ENCODE data around the gene RASL10B.

The RASL10B gene

GRCh38 chr17:35766489-35766877, 35.0 kb downstream of the RASL10B start:
- DNase-seq: no peak

- DNase-seq: no peak
Observed at GRCh38 chr17:35766903-35767510, 35.6 kb downstream of the RASL10B start.

- DNase-seq: no peak
Observed at GRCh38 chr17:35768797-35769196, 37.4 kb downstream of the RASL10B start.

GRCh38 chr17:35769895-35770486, 38.6 kb downstream of the RASL10B start:
- no peak for DNase-seq

GRCh38 chr17:35773129-35773528, 41.7 kb downstream of the RASL10B start:
- no peak for DNase-seq

DNA sequence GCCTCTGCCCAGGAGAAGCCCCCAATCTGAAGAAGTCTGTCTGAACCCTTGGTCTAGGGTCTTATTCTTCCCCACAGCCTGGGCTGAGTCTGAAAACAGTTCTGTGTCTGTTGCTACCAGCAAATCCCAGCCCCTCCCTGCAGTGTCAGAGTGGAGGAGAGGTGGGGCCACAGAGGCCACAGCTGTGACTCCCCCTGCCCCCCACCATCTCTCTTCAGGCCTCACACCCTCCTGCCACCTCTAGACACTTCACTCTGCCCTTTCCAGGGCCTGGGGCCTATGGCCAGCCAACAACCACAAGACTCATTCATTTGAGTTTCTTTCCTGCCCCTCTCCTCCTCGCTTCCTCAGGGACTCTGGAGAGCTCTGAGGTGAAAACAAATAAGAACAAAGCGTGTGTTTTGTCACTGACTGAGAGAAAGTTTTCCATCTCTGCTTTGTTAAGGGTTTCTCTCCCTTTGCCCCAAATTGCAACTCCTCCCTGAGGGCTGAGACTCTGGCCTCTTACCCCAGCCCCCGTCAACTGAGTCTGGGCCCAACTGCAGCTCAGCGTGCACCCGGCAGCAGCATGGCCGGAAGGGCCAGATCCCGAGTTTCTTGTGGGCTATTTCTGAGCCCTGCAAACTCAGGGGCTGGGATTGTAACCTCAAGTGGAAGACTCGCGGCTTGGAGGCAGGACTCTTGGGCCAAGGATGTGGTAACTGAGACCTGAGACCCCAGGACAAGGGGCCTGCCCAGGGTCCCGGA, 42.4 kb downstream of the RASL10B start:
- peak; percentile 52 for DNase-seq

GRCh38 chr17:35774499-35774898, 43.1 kb downstream of the RASL10B start:
- peak; percentile 68 for DNase-seq

GRCh38 chr17:35775039-35775438, 43.6 kb downstream of the RASL10B start:
- DNase-seq: no peak

GRCh38 chr17:35775583-35775982, 44.1 kb downstream of the RASL10B start:
- DNase-seq: no peak

- no peak for DNase-seq
Observed at GRCh38 chr17:35778641-35779196, 47.3 kb downstream of the RASL10B start.

DNA sequence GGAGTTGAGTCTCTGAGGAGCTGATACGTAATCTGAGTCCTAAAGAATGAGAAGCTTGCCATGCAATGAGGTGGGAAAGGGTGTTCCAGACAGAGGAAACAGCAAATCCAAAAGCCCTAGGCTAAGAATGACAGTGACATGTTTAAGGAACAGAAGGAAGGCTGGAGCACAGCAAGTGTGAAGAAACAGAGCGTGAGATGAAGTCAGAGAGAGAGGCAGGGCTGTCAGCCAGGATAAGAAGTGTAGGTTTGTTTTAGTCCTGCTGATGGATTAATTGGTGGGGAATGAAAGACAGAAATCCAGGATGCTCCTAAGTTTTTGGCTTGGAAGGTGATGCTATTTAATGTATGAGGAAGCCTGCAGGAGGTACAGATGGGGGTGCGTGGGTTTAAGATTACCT, 49.5 kb downstream of the RASL10B start:
- no peak for DNase-seq

DNA sequence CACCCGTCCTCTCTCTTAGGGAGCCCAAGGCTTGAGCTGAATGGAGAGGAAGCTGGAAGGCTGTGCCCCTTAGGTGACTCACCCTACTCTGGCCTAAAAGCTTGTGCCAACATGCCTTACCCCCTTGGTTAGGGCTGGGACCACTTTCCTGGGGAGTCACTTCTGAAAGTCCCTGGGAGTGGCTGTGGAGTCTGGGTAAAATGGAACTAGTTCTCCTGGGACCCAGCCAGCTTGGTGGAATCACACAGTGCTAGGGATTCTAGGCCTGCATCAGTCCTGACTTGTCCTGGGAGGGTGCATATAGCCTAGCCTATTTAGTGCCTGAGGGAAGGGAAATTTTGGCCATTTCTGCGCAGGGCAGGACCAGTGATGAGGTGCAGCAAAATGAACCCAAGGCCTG, 53.5 kb downstream of the RASL10B start:
- DNase-seq: no peak

DNA sequence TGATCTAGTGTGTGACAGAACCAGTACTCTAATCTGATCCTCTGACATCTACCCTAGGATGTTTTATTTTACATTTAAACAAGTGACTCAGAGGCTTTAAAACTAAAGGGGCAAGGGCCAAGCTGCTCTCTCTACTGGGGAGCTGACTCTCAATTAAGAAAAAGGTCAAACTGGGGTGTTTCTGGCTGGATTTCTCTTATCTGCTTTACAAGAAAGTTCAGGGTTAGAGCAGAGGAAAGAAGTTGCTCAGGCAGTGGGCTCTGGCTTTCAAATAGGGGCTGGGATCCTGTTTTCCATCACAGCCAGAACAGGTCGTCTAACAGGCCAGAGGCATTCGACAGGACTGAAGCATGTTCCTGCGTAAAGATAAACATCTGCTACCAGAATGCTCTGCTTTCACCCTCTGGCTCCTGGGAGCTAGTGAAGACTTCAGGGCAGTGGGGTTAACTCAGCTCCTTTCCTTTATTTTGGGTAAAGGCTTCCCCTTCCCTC, 55.5 kb downstream of the RASL10B start:
- no peak for DNase-seq

DNA sequence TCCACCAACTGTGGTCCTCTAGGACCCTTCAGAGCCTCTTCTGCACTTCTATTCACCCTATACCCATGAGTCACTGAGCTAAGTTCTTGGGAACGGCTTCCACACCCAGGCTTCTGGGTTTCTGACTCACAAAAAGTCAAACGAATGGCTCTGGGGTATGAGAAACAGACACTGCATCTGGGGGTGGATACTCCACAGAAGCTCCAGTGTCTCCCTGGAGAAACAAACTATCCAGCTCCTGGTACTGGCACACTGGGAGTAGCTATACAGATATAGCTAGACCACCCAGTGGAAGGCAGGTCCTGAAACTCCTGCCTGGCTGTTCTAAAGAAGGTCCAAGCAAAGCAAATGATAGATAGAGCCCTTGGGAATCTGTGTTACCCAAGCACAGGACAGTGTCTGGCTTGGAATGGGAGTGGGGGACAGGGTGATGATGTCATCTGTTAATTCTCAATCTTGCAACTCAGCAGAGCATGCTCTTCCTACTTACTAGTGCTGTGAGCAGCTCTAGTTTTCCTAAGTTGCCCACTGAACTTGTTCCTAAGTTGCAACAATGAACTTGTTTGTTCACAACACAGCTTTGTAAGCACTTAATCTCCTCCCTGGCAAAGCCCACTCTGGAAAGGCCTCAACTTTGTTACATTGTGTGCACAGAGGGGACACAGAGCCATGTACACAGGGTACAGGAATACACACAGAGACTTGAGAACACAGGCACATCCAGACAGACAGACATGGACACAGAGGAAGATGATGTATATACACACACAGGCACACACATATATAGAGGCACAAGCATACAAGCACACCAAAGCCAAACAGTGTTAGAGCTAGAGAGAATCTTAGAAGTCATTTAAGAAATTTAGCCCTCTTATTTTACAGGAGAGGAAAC, 57.3 kb downstream of the RASL10B start:
- no peak for DNase-seq

DNA sequence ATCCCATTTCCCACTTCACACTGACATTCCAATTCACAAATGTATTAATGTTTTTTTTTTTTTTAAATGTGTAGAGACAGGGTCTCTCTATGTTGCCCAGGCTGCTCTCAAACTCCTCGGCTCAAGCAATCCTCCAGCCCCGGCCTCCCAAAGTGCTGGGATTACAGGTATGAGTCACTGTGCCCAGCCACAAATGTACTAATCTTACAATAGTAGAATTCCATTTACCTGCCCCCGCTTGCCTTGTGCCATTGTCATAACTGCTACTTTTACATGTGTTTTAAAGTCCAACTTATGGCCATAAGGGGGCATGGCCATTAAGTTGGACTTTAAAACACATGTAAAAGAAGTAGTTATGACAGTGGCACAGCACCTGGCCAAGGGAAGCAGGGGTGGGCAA, 59.4 kb downstream of the RASL10B start:
- DNase-seq: no peak

DNA sequence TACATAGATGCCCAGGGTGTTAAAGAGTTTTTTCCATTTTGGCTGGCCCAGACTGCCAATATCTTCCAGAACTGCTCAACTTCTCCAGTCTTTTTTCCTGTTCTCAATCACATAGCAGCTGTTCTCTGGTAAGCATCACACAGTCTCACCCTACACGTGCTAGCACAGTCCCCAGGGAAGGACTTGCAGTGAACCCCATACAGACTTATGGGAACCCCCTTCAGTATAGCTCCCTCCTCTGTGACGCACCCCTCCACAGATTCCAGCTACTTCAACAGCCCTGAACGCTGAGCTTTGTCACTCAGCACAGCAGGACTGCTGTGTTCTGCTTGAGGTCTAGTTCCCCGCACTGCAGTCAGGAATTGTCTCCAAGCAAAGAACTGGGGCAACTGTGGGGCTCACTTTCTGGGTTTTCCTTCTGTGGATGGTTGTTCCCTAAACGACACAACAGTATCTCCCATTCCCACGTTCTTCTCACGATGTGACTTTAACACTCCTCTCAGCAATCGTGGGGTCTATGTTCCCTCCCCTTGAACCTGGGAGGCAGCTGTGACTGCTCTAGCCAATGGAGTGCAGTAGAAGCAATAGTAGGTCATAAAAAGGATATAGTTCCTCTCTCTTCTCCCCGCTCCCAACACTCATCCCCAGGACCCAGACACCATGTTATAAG, 60.4 kb downstream of the RASL10B start:
- no peak for DNase-seq
